Measurements from ENCODE around the gene CRB3. TPM values are rescaled to one million over a fixed set of nuclear protein-coding genes. Genes with fewer than 3 reads are reported as not detected.
A peak's percentile ranks its signal among the peaks of the same experiment; 100 is the strongest.

Gene CRB3
- total and polyA plus RNA-seq, 2 of the 13 experiments (the other 11 are each of a cell fraction or from before 2014, with no cell fraction given): 10.6 to 25.6 TPM

- 0 out of 2 replicates have a peak, but pooled peaks have one; percentile 47 for TF ChIP-seq ZNF766 (CRISPR knock-in tag; IDR thresholded peaks at IDR 0.05; ENCODE audit: borderline replicate concordance)
- peak; percentile 96 for TF ChIP-seq PBX2 (CRISPR knock-in tag; IDR thresholded peaks at IDR 0.05)
- TF ChIP-seq HOXA9 (CRISPR knock-in tag; IDR thresholded peaks at IDR 0.05; ENCODE audit: borderline replicate concordance): no peak
- TF ChIP-seq ZFP91 (CRISPR knock-in tag; IDR thresholded peaks at IDR 0.05; ENCODE audit: borderline replicate concordance): peak; percentile 58
- TF ChIP-seq ZNF354B (CRISPR knock-in tag; IDR thresholded peaks at IDR 0.05): 0 out of 2 replicates have a peak, but pooled peaks have one; percentile 42
- peak; percentile 98 for TF ChIP-seq ZNF687 (CRISPR knock-in tag; IDR thresholded peaks at IDR 0.05)
- 0 out of 2 replicates have a peak, but pooled peaks have one; percentile 41 for TF ChIP-seq ZNF501 (CRISPR knock-in tag; IDR thresholded peaks at IDR 0.05)
- peak; percentile 68 for TF ChIP-seq BHLHE40 (IDR thresholded peaks at IDR 0.05; ENCODE audit: low read length)
- TF ChIP-seq TFDP2 (CRISPR knock-in tag; IDR thresholded peaks at IDR 0.05): peak; percentile 89
- peak; percentile 73 for TF ChIP-seq HOXA3 (CRISPR knock-in tag; IDR thresholded peaks at IDR 0.05)
- TF ChIP-seq YY1 (IDR thresholded peaks at IDR 0.05; ENCODE audit: insufficient read depth, insufficient replicate concordance, low read depth, low read length): peak; percentile 22
- TF ChIP-seq ZNF790 (CRISPR knock-in tag; IDR thresholded peaks at IDR 0.05; ENCODE audit: borderline replicate concordance): 0 out of 2 replicates have a peak, but pooled peaks have one; percentile 34
- no peak for TF ChIP-seq NKX3-1 (CRISPR knock-in tag; IDR thresholded peaks at IDR 0.05)
- TF ChIP-seq MAFF (IDR thresholded peaks at IDR 0.05; ENCODE audit: low read depth, low read length): no peak
- no peak for TF ChIP-seq ZBTB21 (CRISPR knock-in tag; IDR thresholded peaks at IDR 0.05)
- no peak for TF ChIP-seq KLF6 (CRISPR knock-in tag; IDR thresholded peaks at IDR 0.05)
- 0 out of 2 replicates have a peak, but pooled peaks have one; percentile 51 for TF ChIP-seq ZNF329 (CRISPR knock-in tag; IDR thresholded peaks at IDR 0.05; ENCODE audit: low read depth)
- no peak for TF ChIP-seq ATM (IDR thresholded peaks at IDR 0.05; ENCODE audit: borderline replicate concordance)
- no peak for TF ChIP-seq POLR2G (IDR thresholded peaks at IDR 0.05; ENCODE audit: low read depth, low read length)
- TF ChIP-seq ZC3H13 (CRISPR knock-in tag; IDR thresholded peaks at IDR 0.05): no peak
- peak; percentile 85 for TF ChIP-seq THAP11 (CRISPR knock-in tag; IDR thresholded peaks at IDR 0.05)
- no peak for TF ChIP-seq HDAC6 (IDR thresholded peaks at IDR 0.05; ENCODE audit: low read depth, low read length)
Observed at GRCh38 chr19:6424939-6425731, 38.9 kb upstream of the CRB3 start (continued).

Measured in HepG2 (cell line).